GM21381 (cell line): ENCODE measurements around the gene ENTPD6.

Experiments
- ATAC-seq: cut with Tn5 transposase; IDR thresholded peaks from one replicate; pipeline ENCODE4 v1.9.1; 2021; ENCODE audit warnings: mild to moderate bottlenecking, moderate library complexity; ENCODE audit not compliant: unreplicated experiment

Gene ENTPD6

GRCh38 chr20:25187635-25188034 lies 7.9 kb upstream of the ENTPD6 start:
- no peak for ATAC-seq

- no peak for ATAC-seq
Measured at GRCh38 chr20:25188218-25188617, 7.3 kb upstream of the ENTPD6 start.

- no peak for ATAC-seq
Measured at GRCh38 chr20:25191051-25191450, 4.5 kb upstream of the ENTPD6 start.

- ATAC-seq = no peak
Measured at GRCh38 chr20:25191689-25192088, 3.8 kb upstream of the ENTPD6 start.

- ATAC-seq = no peak
Measured at GRCh38 chr20:25193843-25194242, 1.7 kb upstream of the ENTPD6 start.

GRCh38 chr20:25194333-25194972 lies 1.1 kb upstream of the ENTPD6 start:
- ATAC-seq = no peak

- no peak for ATAC-seq
Measured at GRCh38 chr20:25195962-25196785, 662 bp downstream of the ENTPD6 start.

GRCh38 chr20:25196786-25197120 lies 1.2 kb downstream of the ENTPD6 start:
- no peak for ATAC-seq

- ATAC-seq = no peak
Measured at GRCh38 chr20:25197183-25197869, 1.8 kb downstream of the ENTPD6 start.

- ATAC-seq = no peak
Measured at GRCh38 chr20:25197870-25198190, 2.3 kb downstream of the ENTPD6 start.

GRCh38 chr20:25198663-25199383 lies 3.3 kb downstream of the ENTPD6 start:
- ATAC-seq = no peak

- ATAC-seq = no peak
Measured at GRCh38 chr20:25199473-25200260, 4.2 kb downstream of the ENTPD6 start.

- ATAC-seq = no peak
Measured at GRCh38 chr20:25203089-25203488, 7.6 kb downstream of the ENTPD6 start.

- ATAC-seq = no peak
Measured at GRCh38 chr20:25203871-25204320, 8.4 kb downstream of the ENTPD6 start.

- ATAC-seq = no peak
Measured at GRCh38 chr20:25204550-25205276, 9.2 kb downstream of the ENTPD6 start.

GRCh38 chr20:25205277-25206062 lies 10.0 kb downstream of the ENTPD6 start:
- no peak for ATAC-seq

GRCh38 chr20:25206063-25206403 lies 10.5 kb downstream of the ENTPD6 start:
- ATAC-seq = no peak

GRCh38 chr20:25206548-25206947 lies 11.0 kb downstream of the ENTPD6 start:
- ATAC-seq = no peak
